GM12892 (cell line): Measurements from ENCODE around the gene NTRK1.

Experiments
- POLR2A ChIP-seq: IDR thresholded peaks from 2 replicates; pipeline ENCODE4 v1.6.1; 2011; ENCODE audit warnings: low read depth, low read length, control low read depth
- POLR2AphosphoS5 ChIP-seq: IDR thresholded peaks from 2 replicates; pipeline ENCODE4 v1.6.1; 2011; ENCODE audit warnings: low read depth, low read length, control low read depth

DNA sequence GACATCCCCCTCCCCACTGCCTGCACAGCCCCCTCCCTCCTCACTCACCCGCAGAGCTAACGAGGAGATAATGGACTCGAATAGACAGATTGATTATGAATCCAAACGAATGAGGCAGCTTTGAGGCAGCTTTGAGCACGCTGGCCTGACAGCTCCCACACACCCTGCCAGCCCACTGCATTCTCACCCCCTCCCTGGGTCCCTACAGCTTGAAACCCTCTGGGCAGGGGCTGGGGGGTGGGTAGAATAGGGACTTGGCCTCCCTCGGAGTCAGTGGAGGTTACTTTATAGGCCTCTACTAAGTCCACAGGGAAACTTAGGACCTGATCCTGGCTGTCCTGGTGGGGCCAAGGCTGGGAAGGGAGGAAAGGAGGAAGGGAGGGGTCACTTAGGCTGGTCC is 1.9 kb downstream of the NTRK1 start:
- no peak for TF ChIP-seq POLR2A
- TF ChIP-seq POLR2AphosphoS5, result no peak
